Gastrocnemius medialis (tissue), 4 donors: ENCODE data around the gene CD48. TPM values are rescaled to one million over a fixed set of nuclear protein-coding genes. Genes with fewer than 3 reads are reported as not detected.
A peak's percentile ranks its signal among the peaks of the same experiment; 100 is the strongest.
"Not testable (repeated sequence)": the region's sequence is repeated elsewhere in the genome, so short reads cannot be mapped to it uniquely, and the experiment has no call there.

Experiments
- ATAC-seq, 2 donors: fragments of 150-250 bp; one replicate each; pipeline ENCODE4 v1.9.1; 2016
- DNase-seq, 2 donors: peaks; one replicate each; pipeline ENCODE4 v3.0.0-alpha.2; 2019
- H3K27ac ChIP-seq, 4 donors: fragments of 200-600 bp; sonication (generic); 1 replicate in 1 of 4; 2 replicates in 3 of 4; pipeline ENCODE4 v1.5.1; 2016 to 2018; ENCODE audit warnings: mild to moderate bottlenecking in 2 of 4, moderate library complexity in 1 of 4
- H3K27me3 ChIP-seq, 3 donors: fragments of 200-600 bp; sonication (generic) in 2 of 3; 1 replicate in 1 of 3; 2 replicates in 2 of 3; pipeline versions ENCODE4 v1.5.1 to v1.6.0; 2016 to 2019; ENCODE audit warnings: mild to moderate bottlenecking in 1 of 3, moderate library complexity in 1 of 3
- H3K36me3 ChIP-seq, 2 donors: fragments of 200-600 bp; sonication (generic) in 1 of 2; one replicate each; pipeline ENCODE4 v1.5.1; 2017 to 2018
- H3K4me1 ChIP-seq, 2 donors: fragments of 200-600 bp; sonication (generic) in 1 of 2; one replicate each; pipeline ENCODE4 v1.5.1; 2016 to 2017; ENCODE audit warnings: mild to moderate bottlenecking in 2 of 2
- H3K4me3 ChIP-seq, 4 donors: fragments of 200-600 bp; sonication (generic) in 3 of 4; 1 replicate in 1 of 4; 2 replicates in 3 of 4; pipeline ENCODE4 v1.5.1; 2016 to 2019; ENCODE audit warnings: mild to moderate bottlenecking in 2 of 4
- H3K9me3 ChIP-seq, 3 donors: fragments of 200-600 bp; sonication (generic) in 2 of 3; 1 replicate in 1 of 3; 2 replicates in 2 of 3; pipeline ENCODE4 v1.5.1; 2016 to 2019
- POLR2A ChIP-seq, 2 donors: fragments of 450-650 bp; IDR thresholded peaks; one replicate each; pipeline ENCODE4 v1.6.1; 2017; ENCODE audit warnings: antibody characterized with exemption in 2 of 2, mild to moderate bottlenecking in 2 of 2, moderate library complexity in 2 of 2
- in situ Hi-C, 4 donors: fragments of 200-750 bp; cut with MboI; loops; one replicate each; pipeline versions ENCODE4 v1.15.0 to v1.8.0; 2017; ENCODE audit warnings: low sequenced_read_pairs in 4 of 4
- intact Hi-C: fragments of 100-400 bp; cut with DNase I; formaldehyde crosslinking; loops from one replicate; pipeline ENCODE4 v1.15.1; 2023; ENCODE audit warnings: low total_unique reads
- total RNA-seq, 4 donors: library from RNA; depleted of rRNA; stranded (reverse); fragments of >200 nt; gene quantifications; one replicate each; pipeline versions ENCODE4 v1.1.0 to v1.2.3, GENCODE V29; 2016
- TF ChIP-seq, protein P1 (sequence below), 5 experiments: fragments of 450-650 bp in 3 of 5; fragments of 200-600 bp in 2 of 5; sonication (generic) in 2 of 5; IDR thresholded peaks in 4 of 5; conservative IDR thresholded peaks in 1 of 5; 1 replicate in 4 of 5; 2 replicates in 1 of 5; pipeline ENCODE4 v1.5.1; 2016 to 2019; ENCODE audit warnings: antibody characterized with exemption in 5 of 5, mild to moderate bottlenecking in 3 of 5, moderate library complexity in 3 of 5

CD48 gene
- total RNA-seq, 4 donors from 2014 or later: 0.62 to 1.3 TPM; not detected in 2

- TF ChIP-seq, protein P1, sequence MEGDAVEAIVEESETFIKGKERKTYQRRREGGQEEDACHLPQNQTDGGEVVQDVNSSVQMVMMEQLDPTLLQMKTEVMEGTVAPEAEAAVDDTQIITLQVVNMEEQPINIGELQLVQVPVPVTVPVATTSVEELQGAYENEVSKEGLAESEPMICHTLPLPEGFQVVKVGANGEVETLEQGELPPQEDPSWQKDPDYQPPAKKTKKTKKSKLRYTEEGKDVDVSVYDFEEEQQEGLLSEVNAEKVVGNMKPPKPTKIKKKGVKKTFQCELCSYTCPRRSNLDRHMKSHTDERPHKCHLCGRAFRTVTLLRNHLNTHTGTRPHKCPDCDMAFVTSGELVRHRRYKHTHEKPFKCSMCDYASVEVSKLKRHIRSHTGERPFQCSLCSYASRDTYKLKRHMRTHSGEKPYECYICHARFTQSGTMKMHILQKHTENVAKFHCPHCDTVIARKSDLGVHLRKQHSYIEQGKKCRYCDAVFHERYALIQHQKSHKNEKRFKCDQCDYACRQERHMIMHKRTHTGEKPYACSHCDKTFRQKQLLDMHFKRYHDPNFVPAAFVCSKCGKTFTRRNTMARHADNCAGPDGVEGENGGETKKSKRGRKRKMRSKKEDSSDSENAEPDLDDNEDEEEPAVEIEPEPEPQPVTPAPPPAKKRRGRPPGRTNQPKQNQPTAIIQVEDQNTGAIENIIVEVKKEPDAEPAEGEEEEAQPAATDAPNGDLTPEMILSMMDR (IDR thresholded peaks at IDR 0.05 in 4 of 5, conservative IDR thresholded peaks at IDR 0.05 in 1 of 5): no peak
- no peak for TF ChIP-seq POLR2A (IDR thresholded peaks at IDR 0.05)
- DNase-seq (no peak), ATAC-seq (no peak)
- Histone ChIP-seq H3K36me3 (no peaks in the 10 kb centered on the region), H3K4me3 (no peak overlapping the region), H3K27ac (no peak overlapping the region), H3K9me3 (no peaks in the 10 kb centered on the region), H3K4me1 (no peaks in the 10 kb centered on the region), H3K27me3 (no peaks in the 10 kb centered on the region)
- in situ Hi-C loops (no loop called here), intact Hi-C loops (no loop called here)
These were observed 1.5 kb upstream of the CD48 start for GRCh38 chr1:160713161-160713560.

- H3K4me3 ChIP-seq, H3K9me3 ChIP-seq, H3K27me3 ChIP-seq, H3K27ac ChIP-seq, intact Hi-C loops, in situ Hi-C loops, H3K36me3 ChIP-seq, ATAC-seq, H3K4me1 ChIP-seq: not testable (repeated sequence)
- DNase-seq: peak in 1 of 2 donors; percentile 12
These were observed 981 bp upstream of the CD48 start for GRCh38 chr1:160712525-160713080.

- TF ChIP-seq, protein P1 (IDR thresholded peaks at IDR 0.05 in 4 of 5, conservative IDR thresholded peaks at IDR 0.05 in 1 of 5): no peak
- no peak for TF ChIP-seq POLR2A (IDR thresholded peaks at IDR 0.05)
- no peak overlapping the region for H3K4me3 ChIP-seq
- in situ Hi-C loops: no loop called here
These were observed 383 bp downstream of the CD48 start for GRCh38 chr1:160711276-160711601.

GRCh38 chr1:160710517-160711252, 937 bp downstream of the CD48 start:
- ATAC-seq: no peak
- DNase-seq: no peak
- Histone ChIP-seq H3K36me3 (no peaks in the 10 kb centered on the region), H3K4me3 (no peak overlapping the region), H3K9me3 (no peaks in the 10 kb centered on the region), H3K27me3 (no peaks in the 10 kb centered on the region), H3K27ac (no peak overlapping the region), H3K4me1 (no peaks in the 10 kb centered on the region)
- intact Hi-C loops (no loop called here), in situ Hi-C loops (no loop called here)
- TF ChIP-seq POLR2A (IDR thresholded peaks at IDR 0.05): no peak
- TF ChIP-seq, protein P1 (IDR thresholded peaks at IDR 0.05 in 4 of 5, conservative IDR thresholded peaks at IDR 0.05 in 1 of 5): no peak

More at GRCh38 chr1:160711276-160711601, 383 bp downstream of the CD48 start:
- intact Hi-C loops: no loop called here
- Histone ChIP-seq H3K27me3 (no peaks in the 10 kb centered on the region), H3K27ac (no peak overlapping the region), H3K36me3 (no peaks in the 10 kb centered on the region), H3K4me1 (no peaks in the 10 kb centered on the region), H3K9me3 (no peaks in the 10 kb centered on the region)
- DNase-seq: no peak
- no peak for ATAC-seq

- no peaks in the 10 kb centered on the region for H3K9me3 ChIP-seq
- H3K4me3 ChIP-seq: no peak overlapping the region
- TF ChIP-seq, protein P1 (IDR thresholded peaks at IDR 0.05 in 4 of 5, conservative IDR thresholded peaks at IDR 0.05 in 1 of 5): no peak
- no peak for TF ChIP-seq POLR2A (IDR thresholded peaks at IDR 0.05)
- intact Hi-C loops (no loop called here), in situ Hi-C loops (no loop called here)
- ATAC-seq: no peak
- H3K36me3 ChIP-seq: no peaks in the 10 kb centered on the region
- no peak for DNase-seq
- H3K27me3 ChIP-seq: no peaks in the 10 kb centered on the region
- H3K27ac ChIP-seq: no peak overlapping the region
- no peaks in the 10 kb centered on the region for H3K4me1 ChIP-seq
These were observed 1.9 kb downstream of the CD48 start for GRCh38 chr1:160709715-160710114.
